NCI-H460 (cell line): ENCODE results near the gene TINCR. TPM values are rescaled to one million over a fixed set of nuclear protein-coding genes. Genes with fewer than 3 reads are reported as not detected.
"Not testable (repeated sequence)": the region's sequence is repeated elsewhere in the genome, so short reads cannot be mapped to it uniquely, and the experiment has no call there.

Experiments used
- DNase-seq: peaks from one replicate; pipeline ENCODE4 v3.0.0-alpha.2; 2016; ENCODE audit warnings: low read depth; ENCODE audit errors: extremely low read depth
- total RNA-seq: library from RNA; depleted of rRNA; stranded (reverse); fragments of >200 nt; shearing (Covaris generic); gene quantifications from 2 replicates; pipeline ENCODE4 v1.2.3, GENCODE V29; 2014

TINCR gene
- total RNA-seq, 1 experiment from 2014 or later, result not detected

DNA sequence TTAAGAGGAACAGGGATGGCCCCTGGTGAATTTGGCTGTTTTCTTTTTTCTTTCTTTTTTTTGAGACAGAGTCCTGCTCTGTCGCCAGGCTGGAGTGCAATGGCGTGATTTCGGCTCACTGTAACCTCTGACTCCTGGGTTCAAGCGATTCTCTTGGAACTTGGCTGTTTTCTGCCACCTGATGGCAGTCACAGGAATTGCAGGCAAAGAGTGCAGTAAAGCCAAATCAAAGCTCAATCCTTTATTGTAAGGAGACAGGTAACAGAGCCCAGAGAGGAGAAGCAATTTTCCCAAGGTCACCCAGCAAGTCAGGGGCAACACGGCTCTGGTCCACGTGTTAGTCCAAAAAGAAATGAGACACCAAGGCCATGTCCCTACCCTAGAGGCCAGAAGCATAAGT lies 6.2 kb downstream of the TINCR start:
- DNase-seq, result no peak

DNA sequence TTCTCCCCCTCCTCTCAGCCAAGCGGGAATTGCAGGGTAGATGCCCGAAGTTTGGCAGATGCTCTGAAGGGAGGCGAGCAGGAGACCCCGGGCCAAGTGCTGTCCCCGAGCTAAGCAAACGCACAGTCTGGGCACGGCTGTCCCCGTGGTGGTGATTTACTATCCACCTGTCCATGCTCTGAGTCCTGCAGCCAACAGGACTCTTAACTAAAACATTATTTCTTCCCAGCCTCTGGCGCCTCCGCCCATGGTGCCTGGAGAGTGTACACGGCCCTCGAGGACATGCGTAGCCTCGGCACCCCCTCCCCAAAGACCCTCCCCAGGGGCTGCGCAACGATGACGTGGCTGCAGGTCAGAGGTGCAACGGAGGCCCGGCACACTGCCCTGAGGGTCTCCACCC lies 7.6 kb downstream of the TINCR start:
- no peak for DNase-seq

DNA sequence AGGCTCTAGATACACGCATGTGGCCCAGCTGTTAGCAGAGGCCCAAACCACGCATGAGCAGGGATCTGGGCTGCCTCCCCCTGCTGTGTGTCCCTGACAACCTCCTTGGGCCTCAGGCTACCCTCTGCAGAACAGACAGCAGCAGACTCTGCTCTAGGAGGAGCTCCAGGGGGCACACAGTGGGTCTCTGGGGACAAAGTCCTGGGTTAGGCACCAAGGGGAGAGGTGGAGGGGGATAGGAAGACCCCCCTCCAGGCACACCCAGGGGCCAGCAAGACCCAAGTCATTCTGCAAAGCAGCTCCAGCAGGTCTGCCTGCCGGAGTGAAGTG lies 8.0 kb downstream of the TINCR start:
- DNase-seq, result no peak

DNA sequence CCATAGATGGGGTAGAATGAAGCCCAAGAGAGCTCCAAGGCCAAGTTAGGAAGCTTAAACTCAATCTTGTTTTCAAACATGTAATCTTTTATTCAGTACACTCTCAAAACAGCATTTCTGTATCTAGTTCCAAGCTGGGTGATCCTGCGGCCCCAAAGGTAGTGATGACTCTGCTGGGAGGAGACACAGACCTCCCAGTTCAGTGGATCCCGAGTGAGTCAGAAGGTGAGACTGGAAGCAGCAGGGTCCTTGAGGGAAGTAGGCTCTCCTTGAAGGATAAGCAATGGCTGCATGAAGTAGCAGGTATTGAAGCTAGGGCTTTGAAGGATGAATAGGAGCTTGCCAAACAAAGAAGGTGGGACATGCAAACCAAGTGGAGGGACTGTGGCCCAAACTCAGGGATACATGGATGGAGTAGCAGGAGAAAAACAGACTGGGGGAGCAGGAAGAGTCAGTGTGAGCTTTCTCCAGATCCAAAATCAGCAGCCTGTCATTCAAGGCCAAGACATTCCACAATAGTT lies 9.6 kb downstream of the TINCR start:
- DNase-seq, result no peak

DNA sequence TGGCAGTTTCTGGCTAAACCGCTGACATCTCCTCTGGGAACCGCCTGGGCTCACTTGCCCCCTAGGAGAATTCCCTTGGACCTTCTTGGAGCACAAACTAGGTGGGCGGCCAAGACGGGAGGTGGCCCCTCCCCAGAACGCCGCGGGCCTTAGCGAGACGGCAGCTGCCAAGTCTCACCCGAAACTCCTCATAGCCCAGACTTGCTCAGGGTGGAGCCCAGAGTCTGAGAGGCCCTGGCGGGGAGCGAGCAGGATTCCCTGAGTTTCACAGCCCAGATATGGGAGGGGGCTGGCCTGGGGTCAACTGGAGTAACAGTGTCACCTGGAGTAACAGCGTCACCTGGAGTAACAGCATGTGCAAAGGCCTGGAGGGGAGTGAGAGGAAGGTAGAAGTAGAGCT lies 10.1 kb downstream of the TINCR start:
- no peak for DNase-seq

DNA sequence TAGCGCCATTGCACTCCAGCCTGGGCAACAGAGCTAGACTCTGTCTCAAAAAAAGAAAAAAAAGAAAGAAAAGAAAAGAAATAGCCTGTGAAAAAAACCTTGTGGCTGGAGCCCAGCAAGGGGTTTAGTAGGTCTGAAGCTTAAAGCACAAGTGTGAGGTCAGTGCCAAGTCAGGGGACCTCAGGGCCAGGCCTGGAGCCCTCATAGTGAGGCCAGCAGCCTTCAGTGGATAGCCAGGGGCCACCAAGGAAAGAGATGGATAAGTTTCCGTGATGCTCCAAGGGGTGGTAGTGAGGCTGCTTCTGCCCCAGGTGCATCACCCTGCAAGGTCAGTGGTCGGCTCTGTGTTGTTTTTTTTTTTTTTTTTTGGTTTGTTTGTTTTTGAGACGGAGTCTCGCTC lies 12.9 kb downstream of the TINCR start:
- DNase-seq, result no peak

DNA sequence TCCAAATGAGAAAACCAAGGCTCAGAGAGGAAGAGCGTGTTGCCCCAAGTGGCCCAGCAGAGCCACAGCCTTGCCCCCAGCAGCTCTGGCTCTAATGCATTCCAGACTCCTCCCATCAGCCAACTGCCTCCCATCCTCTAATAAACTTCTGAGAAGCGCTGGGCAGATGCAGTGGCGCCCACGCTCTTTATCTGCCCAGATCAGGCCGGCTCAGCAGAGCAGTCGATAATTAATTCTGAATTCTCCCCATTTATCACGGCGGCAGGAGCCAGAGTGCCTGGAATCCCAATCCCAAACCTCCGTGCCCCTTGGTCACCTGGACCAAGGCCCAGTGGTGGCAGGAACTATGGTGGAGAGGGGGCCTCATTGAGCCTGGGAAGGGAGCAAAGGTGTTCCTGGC lies 13.9 kb downstream of the TINCR start:
- no peak for DNase-seq

DNA sequence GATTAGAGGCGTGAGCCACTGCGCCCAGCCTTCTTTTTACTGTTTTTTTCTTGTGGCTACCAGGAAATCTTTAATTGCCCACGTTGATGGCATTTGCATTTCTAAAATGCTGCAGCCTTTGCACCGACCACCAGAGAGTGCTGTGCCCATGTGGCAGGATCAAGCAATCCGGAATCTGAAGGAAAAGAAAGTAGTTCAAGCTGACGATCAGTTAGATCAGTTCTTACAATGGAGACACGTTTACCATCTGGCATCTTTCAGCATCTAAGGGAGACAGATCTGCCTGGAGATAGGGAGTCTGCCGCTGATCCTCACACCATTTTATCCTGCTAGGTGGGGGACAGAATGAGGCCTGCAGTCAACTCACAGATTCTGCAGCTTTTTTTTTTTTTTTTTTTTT lies 19.9 kb downstream of the TINCR start:
- no peak for DNase-seq

DNA sequence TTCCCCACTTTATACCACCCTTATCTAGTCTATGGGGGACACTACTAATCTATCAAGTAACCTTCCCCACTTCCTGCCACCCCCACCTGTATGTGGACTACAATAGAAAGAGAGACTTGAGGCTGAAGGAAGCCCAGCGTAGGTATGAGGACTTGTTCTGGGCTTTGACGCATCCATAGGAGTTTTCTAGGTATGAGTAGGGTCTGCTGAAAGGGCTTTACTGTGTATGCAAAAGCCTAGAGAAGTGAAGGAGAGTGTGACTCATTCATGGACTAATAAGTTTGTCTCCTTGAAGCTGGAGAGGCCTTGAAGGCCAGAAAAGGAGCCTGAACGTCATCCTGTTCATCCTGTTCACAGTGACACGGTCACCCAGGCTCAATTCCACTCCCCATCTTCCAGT lies 21.8 kb downstream of the TINCR start:
- no peak for DNase-seq

DNA sequence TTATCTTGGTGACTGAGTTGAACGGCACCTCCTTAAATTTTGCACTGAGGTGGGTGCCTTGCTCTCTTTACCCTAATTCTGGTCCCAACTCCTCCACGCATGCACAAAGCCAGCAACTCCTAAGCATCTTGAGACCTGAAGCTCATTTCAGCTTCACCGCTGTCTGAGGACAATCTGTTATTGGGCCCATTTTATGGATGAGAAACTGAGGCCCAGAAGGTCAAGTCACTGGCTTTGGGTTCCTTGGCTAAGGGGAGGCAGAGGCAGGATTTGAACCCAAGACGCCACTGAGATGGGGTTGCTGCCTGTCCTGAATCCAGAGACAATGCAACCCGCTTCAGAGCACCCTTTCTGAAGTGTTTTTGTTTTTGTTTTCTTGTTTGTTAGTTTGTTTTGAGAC lies 22.7 kb downstream of the TINCR start:
- no peak for DNase-seq

DNA sequence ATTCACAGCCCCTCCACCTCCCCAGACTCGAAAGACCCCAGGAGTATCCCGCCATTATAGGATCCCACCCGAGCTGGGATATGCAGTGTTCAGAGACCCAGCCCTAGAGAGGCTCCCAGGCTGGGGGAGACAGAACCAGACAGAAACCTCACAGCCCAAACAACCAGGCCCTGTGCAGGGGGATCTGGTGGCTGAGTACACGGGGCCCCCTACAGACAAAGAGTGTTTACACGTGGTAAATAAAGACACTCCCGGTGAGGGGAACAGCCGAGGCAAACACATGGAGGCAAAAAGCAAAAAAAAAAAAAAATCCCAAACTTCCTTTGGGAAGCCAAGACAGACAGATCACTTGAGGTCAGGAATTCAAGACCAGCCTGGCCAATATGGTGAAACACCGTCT lies 25.1 kb downstream of the TINCR start:
- no peak for DNase-seq

DNA sequence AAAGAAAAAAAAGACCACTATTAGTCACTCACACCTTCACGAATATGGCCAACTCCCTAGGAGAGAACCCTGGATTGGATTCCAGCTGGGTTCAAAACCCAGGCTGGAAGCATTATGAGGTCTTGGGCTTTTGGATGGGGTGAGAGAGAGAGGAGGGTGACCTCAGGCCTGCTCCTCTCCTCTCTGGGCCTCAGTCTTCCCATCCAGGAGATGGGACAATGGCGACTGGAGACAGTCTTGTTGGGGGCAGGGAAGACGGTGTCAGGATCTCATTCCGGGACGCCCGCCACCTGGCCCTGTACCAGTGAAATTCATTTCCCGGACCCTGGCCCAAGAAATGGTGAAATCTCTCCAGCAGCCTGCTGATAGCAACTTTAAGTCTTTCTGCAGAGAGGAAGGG lies 26.3 kb downstream of the TINCR start:
- no peak for DNase-seq

DNA sequence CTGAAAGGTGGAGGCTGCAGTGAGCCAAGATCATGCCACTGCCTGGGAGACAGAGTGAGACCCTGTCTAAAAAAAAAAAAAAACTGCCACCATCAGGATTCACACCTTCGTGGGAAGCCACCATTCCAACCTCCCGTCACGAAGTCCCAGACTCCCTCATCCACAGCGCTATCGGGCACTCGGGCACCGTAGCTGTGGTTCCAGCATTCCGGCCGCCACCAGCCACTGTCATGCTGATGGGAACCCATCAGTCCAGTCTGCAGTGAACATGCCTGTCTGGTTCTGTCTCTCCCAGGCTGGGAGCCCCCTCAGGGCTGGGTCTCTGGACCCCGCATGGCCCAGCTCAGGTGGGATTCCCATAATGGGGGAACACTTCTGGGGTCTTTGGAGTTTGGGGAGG lies 27.5 kb downstream of the TINCR start:
- no peak for DNase-seq

DNA sequence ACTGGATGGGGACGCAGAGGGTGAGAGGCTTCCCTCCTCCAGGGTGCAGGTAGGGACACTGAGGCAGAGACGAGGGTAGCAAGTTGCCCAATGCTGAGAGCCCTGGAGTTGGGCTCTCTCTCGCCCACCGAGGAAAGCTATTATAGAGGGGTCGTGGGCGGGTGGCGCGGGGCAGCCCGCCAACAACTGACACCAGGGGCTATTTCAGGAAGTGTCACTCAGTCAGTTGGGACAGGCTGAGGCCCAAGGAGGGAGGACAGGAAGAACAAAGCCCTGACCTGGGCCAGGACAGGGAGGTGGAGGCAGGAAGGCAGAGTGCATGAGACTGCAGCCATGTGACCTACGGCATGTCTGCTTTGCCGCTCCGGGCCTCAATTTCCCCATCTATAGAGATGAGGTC lies 29.9 kb downstream of the TINCR start:
- DNase-seq, result no peak

DNA sequence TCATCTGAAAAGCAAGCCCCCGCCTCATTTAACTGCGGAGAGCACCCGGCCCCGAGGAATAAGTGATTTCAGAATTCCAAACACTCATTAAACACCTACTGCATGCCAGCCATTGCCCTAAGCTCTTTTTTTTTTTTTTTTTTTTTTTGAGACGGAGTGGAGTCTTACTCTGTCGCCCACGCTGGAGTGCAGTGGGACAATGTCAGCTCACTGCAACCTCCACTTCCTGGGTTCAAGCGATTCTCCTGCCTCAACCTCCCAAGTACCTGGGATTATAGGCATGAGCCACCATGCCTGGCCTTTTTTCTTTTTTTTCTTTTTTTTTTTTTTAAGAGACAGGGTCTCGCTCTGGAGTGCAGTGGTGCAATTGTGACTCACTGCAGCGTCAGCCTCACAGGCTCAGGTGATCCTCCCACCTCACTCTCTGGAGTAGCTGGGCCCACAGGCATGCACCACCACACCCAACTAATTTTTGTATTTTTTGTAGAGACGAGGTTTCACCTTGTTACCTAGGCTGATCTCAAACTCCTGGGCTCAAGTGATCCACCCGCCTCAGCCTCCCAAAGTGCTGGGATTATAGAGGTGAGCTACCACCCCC lies 30.7 kb downstream of the TINCR start:
- DNase-seq, result not testable (repeated sequence)

DNA sequence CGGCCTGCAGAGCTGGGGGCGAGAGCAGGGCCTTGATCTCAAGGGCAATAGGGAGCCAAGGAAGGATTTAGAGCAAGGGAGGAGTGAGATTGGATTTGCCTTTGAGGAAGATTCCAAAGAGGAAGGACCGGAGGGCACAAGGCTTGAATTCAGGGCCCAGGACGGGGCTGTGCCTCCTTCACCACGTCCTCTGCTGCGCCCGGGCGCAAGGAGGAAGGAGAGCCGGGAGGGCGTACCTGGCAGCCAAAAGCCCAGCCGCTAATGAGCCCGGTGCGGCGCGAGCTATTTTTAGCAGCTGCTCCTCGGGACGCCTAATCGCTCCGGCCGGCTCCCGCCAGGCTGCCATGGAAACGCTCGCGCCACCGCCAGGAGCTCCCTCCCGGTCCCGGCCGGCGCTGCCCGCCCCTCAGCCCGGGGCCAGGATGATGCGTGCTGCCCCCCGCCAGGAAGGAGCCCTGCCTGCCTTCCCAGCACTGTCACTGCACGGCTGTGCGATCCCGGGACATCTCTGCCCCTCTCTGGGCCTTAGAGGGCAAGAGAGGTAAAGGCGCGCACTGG lies 31.3 kb downstream of the TINCR start:
- DNase-seq, result no peak

DNA sequence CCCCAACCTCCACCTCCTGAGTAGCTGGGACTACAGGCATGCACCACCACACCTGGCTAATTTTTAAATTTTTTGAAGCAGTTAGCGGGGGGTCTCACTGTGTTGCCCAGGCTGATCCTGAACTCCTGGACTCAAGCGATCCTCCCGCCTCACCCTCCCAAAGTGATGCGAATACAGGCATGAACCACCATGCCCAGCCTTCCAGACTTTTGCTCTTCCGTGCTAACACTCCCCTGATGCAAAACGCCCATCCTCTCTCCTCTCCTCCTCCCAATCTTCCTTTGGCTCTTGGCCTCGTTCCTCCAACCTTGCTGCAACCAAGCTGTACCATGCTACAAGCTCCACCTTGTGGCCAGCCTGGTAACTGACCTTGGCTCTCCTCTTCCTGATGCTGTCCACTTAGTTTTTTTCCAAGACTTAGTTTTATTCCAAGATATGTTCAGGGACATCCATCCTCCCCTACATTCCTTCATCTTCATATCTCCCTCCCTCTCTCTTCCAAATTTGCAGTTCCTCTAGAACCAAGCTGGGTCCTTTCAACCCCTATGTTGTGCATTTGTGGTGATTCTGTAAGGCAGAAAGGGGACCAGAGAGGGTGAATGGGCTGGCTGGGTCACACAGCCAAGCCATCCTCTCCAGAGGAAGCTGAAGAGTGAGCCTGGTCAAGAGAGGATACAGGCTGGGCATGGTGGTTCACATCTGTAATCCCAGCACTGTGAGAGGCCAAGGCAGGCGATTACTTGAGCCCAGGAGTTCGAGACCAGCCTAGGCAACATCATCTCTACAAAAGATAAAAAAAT lies 32.8 kb downstream of the TINCR start:
- no peak for DNase-seq

DNA sequence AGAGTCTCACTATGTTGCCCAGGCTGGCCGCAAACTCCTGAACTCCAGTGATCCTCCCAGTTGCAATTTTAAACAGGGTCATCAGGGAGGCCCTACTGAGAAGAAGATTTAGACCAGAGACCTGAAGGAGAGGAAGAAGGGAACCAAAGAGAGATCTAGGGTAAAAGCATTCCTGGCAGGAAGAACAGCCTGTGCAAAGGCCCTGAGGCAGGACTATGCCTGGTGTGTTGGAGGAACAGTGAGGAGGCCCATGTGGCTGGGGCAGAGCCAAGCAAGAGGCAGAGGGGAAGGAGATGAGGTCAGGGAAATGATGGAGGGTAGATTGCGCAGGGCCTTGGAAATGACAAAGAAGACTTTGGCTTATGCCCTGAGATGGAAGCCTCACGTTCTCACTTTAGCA lies 34.5 kb downstream of the TINCR start:
- DNase-seq, result no peak

DNA sequence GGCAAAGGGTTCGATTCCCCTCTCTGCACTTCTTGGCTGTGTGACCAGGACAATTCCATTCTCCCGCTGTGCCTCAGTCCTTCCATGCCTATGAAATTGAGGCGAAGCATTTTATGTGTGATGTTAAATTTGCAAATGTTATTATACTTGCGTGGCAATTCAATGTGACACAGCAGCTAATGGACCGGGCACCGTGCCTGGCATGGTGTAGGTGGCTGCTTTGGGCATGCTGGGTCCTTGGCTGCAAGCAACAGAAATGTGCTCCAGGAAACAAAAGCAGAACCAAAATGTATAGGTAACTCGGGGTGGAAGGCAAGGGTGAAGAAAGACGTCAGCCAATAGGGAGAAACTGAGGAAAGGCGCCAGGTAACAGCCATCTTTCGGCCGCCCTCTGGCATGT lies 37.1 kb downstream of the TINCR start:
- DNase-seq, result no peak

DNA sequence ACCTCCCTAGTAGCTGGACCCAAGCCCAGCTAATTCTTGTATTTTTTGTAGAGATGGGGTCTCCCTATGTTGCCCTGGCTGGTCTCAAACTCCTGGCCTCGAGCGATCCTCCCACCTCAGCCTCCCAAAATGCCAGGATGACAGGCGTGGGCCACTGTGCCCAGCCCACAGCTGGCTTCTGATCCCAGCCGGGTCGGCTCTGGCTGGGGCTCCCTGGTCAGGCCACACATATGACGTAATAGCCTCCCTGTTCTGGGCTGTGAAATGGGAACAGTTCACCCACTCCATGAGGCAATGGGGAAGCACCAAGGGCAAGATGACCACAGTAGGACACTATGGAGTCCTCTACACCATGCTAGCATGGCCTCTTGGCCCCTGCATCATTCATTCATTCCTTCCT lies 41.1 kb downstream of the TINCR start:
- DNase-seq, result no peak

DNA sequence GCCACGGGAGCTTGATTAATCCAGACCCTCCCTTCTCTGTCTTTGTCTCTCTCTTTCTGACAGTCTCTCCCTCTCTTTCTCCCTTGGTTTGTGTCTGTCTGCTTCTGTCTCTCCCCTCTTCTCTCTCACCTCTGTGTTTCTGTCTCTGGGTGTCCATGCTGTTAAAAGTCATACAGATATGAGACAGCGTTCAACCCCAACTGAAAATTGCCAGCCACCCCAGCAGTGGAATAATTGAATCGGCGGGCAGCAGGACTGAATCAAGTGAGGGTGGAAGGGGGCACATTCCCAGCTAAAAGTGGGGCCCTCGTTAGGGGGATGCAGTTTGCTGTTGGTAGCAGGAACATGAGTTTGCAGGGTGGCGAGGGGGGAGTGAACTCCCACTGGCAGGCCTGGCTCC lies 43.7 kb downstream of the TINCR start:
- no peak for DNase-seq

DNA sequence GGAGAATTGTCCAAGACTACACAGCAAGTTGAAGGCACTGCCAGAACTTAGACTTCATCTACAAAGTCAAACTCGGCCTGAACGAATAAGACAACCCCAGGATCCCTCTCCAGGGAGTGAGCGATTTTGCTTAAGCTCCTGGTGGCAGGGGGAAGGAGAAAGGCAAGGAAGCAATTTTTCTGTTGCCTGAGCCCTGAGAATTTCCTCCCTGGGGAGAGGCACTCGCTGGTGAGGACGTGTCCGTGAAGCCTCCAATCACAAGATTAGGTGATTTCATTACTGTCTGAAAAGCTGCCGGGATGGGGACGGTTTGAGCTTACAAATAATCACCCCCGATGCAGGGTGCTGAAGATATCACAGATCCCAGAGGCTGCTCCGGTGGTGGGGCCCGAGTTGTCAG lies 45.6 kb downstream of the TINCR start:
- DNase-seq, result no peak
